ENCODE measurements around the gene OTULIN.

The OTULIN gene

DNA sequence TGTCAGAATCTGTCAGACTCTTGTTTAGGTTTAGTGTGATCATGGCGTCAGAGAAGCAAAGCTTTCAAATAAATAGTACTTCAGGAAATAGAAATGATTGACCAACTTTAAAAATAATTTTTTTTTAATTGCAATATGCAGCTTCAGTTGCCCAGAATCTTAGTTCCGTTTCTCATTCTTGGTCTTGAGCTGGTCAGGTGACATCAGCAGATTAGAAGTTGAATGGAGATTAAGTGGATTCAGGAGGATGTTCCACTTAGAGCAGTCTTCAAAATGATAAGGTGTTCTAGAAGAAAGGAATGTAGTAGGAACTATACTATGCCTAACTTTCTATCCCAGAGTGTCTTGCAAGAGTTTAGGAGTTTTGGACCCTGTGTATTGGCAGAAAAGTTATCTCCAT lies 30.6 kb downstream of the OTULIN start:
- H3K27ac ChIP-seq (ENCODE audit: insufficient read depth, low read depth, low read length, poor library complexity, severe bottlenecking): no peak overlapping the region
- peaks cover 25% of the 10 kb centered on the region for H3K36me3 ChIP-seq (ENCODE audit: control insufficient read depth, insufficient read depth, low read length)
- no peak overlapping the region for H3K4me3 ChIP-seq (ENCODE audit: insufficient read depth, low read depth, low read length)
- WGBS, 2 experiments: 87 to 97% methylated on average over 2 of the region's 2 CpGs
- H3K4me1 ChIP-seq (ENCODE audit: control insufficient read depth, insufficient read depth, low read length): no peaks in the 10 kb centered on the region
- no peaks in the 10 kb centered on the region for H3K9me3 ChIP-seq (ENCODE audit: control insufficient read depth, low read length)
- H3K27me3 ChIP-seq (ENCODE audit: control insufficient read depth, insufficient read depth, low read length, poor library complexity, severe bottlenecking): no peaks in the 10 kb centered on the region

DNA sequence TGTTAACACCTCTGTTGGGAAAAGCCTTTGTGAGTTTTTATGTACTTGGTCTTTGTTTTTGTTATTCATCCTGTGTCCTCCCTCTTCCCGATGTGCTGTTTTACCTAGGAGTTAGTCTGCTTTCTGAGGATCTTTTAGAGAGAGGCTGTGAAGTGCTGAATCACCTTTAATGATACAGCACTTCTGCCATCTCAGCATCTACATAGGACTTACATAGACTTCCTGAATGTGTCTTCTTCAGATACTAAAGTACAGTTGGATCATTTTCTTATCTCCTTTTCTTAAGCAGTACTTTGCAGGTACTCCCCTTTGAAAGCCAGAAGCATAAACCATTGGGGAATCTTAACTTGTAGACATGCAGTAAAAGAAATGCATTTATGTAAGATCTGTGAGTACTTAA lies 31.5 kb downstream of the OTULIN start:
- 52 to 63% methylated on average over 1 of the region's 1 CpG for WGBS, 2 experiments
- Histone ChIP-seq H3K9me3 (ENCODE audit: control insufficient read depth, low read length) (no peaks in the 10 kb centered on the region), H3K27ac (ENCODE audit: insufficient read depth, low read depth, low read length, poor library complexity, severe bottlenecking) (no peak overlapping the region), H3K4me1 (ENCODE audit: control insufficient read depth, insufficient read depth, low read length) (no peaks in the 10 kb centered on the region), H3K36me3 (ENCODE audit: control insufficient read depth, insufficient read depth, low read length) (peaks cover 21% of the 10 kb centered on the region), H3K27me3 (ENCODE audit: control insufficient read depth, insufficient read depth, low read length, poor library complexity, severe bottlenecking) (no peaks in the 10 kb centered on the region), H3K4me3 (ENCODE audit: insufficient read depth, low read depth, low read length) (no peak overlapping the region)

DNA sequence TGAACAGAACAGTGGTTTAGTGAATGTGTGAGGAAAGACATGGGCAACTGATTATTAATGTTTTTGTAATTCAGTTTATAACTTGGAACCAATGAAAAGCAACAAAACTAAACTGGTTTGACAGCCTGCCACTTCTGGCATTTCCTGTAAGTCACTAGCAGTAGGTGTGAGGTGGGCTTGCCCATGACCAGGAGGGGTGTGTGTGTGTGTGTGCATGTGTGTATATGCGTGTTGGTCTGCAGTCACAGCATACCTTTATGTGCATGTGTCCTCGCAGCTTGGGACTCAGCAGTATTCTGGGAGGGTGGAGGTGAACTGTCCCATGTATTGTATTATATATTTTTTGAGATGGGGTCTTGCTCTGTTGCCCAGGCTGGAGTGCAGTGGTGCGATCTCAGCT lies 32.3 kb downstream of the OTULIN start:
- 89 to 91% methylated on average over 3 of the region's 3 CpGs for WGBS, 2 experiments
- H3K4me1 ChIP-seq (ENCODE audit: control insufficient read depth, insufficient read depth, low read length): no peaks in the 10 kb centered on the region
- no peaks in the 10 kb centered on the region for H3K9me3 ChIP-seq (ENCODE audit: control insufficient read depth, low read length)
- H3K36me3 ChIP-seq (ENCODE audit: control insufficient read depth, insufficient read depth, low read length): peaks cover 17% of the 10 kb centered on the region
- no peak overlapping the region for H3K4me3 ChIP-seq (ENCODE audit: insufficient read depth, low read depth, low read length)
- no peaks in the 10 kb centered on the region for H3K27me3 ChIP-seq (ENCODE audit: control insufficient read depth, insufficient read depth, low read length, poor library complexity, severe bottlenecking)
- no peak overlapping the region for H3K27ac ChIP-seq (ENCODE audit: insufficient read depth, low read depth, low read length, poor library complexity, severe bottlenecking)

DNA sequence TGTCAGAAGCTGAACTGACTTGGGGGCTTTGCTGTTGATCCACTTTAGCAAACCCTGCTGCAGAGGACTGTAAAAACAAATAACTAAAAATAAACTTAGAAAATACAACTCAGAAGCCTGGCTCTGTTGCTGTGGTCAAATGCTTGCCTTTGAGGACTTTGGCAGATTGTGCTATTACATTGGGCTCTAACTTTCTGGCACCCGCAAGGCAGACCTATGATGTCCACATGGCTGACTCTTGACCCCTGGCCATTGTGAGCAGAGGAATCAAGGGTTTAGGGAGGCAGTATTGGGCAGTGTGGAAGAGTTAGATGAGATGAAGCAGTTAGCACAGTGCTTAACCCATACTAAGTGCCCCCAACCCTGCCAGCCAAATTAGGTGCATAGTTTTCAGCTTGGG lies 34.0 kb downstream of the OTULIN start:
- H3K9me3 ChIP-seq (ENCODE audit: control insufficient read depth, low read length): no peaks in the 10 kb centered on the region
- H3K27ac ChIP-seq (ENCODE audit: insufficient read depth, low read depth, low read length, poor library complexity, severe bottlenecking): no peak overlapping the region
- no peak overlapping the region for H3K4me3 ChIP-seq (ENCODE audit: insufficient read depth, low read depth, low read length)
- H3K4me1 ChIP-seq (ENCODE audit: control insufficient read depth, insufficient read depth, low read length): no peaks in the 10 kb centered on the region
- no peaks in the 10 kb centered on the region for H3K27me3 ChIP-seq (ENCODE audit: control insufficient read depth, insufficient read depth, low read length, poor library complexity, severe bottlenecking)
- WGBS, 2 experiments: 92 to 94% methylated on average over 1 of the region's 1 CpG
- peaks cover 8% of the 10 kb centered on the region for H3K36me3 ChIP-seq (ENCODE audit: control insufficient read depth, insufficient read depth, low read length)

DNA sequence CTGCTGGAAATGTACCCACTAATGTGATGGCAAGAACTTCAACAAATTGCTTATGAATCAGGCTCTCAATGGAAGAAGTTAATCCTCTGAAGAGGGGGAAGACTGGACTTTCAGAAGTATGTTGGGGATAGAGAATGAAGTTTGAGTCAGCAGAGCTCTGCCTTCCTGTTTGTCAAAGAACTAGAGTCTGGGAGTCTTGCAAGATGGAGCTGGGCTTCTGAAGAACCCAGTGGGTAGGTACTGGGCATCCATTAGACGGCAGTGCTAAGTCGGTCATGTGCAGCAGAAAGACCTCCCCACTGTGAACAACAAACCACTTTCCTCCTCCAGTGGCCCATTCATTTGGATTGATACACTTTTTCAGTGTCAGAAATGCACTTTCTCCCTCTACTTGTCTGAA lies 34.6 kb downstream of the OTULIN start:
- WGBS, 2 experiments: 92 to 97% methylated on average over 2 of the region's 2 CpGs
- Histone ChIP-seq H3K9me3 (ENCODE audit: control insufficient read depth, low read length) (no peaks in the 10 kb centered on the region), H3K36me3 (ENCODE audit: control insufficient read depth, insufficient read depth, low read length) (peaks cover 8% of the 10 kb centered on the region)

DNA sequence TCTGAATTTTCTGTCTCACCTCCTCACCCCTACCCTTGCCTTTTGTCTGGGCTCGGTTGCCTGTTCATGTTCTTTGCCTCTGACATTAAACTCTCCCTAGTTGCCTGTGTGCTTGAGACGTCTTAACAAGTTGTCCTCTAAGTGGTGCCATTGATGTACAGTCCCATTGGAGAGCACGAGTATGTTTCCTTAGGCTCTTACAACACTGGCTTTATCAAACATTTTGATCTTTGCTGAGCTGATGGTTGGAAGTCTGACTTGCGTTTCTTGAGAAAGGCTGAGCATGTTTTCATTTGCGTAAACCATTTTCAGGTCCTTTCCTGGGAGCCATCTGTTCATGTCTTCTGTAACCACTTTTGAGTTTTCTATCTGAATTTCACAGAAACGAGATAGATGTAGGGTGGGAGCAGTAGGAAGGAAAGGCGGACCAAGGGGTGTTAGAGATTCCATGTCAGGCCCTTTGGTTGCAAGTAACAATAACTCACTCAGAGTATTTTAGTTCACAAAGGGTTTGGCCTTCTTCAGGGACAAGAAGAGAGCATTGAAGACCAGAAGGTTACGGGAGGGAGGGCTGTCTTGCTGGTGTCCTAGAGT lies 35.4 kb downstream of the OTULIN start:
- no peaks in the 10 kb centered on the region for H3K9me3 ChIP-seq (ENCODE audit: control insufficient read depth, low read length)
- H3K36me3 ChIP-seq (ENCODE audit: control insufficient read depth, insufficient read depth, low read length): peaks cover 8% of the 10 kb centered on the region
- H3K4me3 ChIP-seq (ENCODE audit: insufficient read depth, low read depth, low read length): no peak overlapping the region
- H3K27ac ChIP-seq (ENCODE audit: insufficient read depth, low read depth, low read length, poor library complexity, severe bottlenecking): no peak overlapping the region
- H3K4me1 ChIP-seq (ENCODE audit: control insufficient read depth, insufficient read depth, low read length): no peaks in the 10 kb centered on the region
- 95 to 96% methylated on average over 8 of the region's 8 CpGs for WGBS, 2 experiments
- H3K27me3 ChIP-seq (ENCODE audit: control insufficient read depth, insufficient read depth, low read length, poor library complexity, severe bottlenecking): no peaks in the 10 kb centered on the region

More for the DNA sequence above, 34.6 kb downstream of the OTULIN start:
- no peak overlapping the region for H3K4me3 ChIP-seq (ENCODE audit: insufficient read depth, low read depth, low read length)
- H3K27ac ChIP-seq (ENCODE audit: insufficient read depth, low read depth, low read length, poor library complexity, severe bottlenecking): no peak overlapping the region
- no peaks in the 10 kb centered on the region for H3K27me3 ChIP-seq (ENCODE audit: control insufficient read depth, insufficient read depth, low read length, poor library complexity, severe bottlenecking)
- no peaks in the 10 kb centered on the region for H3K4me1 ChIP-seq (ENCODE audit: control insufficient read depth, insufficient read depth, low read length)

DNA sequence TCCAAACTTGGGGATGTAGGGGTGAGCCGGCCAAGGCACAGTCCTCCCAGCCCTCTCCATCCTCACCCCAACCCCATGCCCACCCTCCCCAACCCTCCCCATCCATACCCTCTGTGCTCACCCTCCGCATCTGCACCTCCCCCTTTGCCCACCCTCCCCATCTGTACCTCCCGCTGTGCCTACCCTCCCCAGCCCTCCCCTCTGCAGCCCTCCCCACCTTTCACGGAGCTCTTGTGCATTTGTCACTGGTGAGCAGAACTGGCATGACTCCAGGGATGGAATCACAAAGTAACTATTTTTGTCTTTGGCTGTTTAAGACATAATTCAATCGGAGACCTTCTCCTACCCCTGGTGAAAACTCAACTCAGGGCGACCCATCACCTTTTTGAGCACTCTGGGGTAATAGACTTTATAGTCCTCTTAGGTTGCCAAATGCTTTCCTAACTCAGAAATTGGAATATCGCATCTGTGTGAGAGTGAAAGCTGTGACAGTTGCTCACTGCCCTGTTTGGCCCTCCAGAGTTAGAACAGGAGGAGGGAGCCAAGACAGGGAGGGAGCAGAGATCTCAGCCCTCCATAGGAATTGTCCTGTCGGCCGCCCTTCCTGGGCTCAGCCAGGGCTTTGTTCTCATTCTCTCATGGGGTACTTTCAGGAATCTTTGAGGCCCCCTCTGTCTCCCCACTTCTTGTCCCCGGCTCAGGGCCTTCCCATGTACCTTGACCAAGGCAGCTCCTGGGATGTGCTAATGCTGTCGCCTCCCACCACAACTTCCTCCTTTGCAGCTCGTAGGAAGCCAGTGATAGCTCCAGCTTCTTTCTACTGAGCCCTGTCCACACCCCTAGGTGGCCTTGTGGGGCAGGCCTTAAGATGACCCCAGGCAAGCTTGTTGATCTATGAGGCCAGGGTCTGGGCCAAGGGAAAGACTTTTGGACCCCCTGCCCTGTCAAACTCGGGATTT lies 36.2 kb downstream of the OTULIN start:
- H3K36me3 ChIP-seq (ENCODE audit: control insufficient read depth, insufficient read depth, low read length): peaks cover 8% of the 10 kb centered on the region
- 88 to 89% methylated on average over 13 of the region's 13 CpGs for WGBS, 2 experiments

DNA sequence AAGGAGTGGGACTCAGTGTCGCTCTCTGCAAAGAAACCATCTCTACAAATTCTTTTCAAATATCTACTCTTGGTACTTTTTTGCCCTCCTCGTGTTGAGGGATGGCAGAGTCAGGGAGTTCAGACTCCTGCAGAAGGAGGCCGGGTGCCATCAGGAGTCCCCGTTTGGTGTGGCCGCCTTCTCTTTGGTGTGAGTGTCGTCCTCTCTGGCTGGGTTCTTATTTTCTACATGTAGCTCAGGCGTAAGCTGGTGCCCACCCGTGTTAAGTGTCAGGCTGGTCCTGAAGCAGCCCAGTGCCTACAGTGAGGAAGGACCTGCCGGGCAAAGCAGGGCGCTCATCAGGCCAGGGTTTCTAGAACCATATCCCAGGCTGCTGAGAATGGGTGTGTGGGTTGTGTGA lies 37.0 kb downstream of the OTULIN start:
- Histone ChIP-seq H3K27ac (ENCODE audit: insufficient read depth, low read depth, low read length, poor library complexity, severe bottlenecking) (no peak overlapping the region), H3K9me3 (ENCODE audit: control insufficient read depth, low read length) (no peaks in the 10 kb centered on the region), H3K36me3 (ENCODE audit: control insufficient read depth, insufficient read depth, low read length) (peaks cover 8% of the 10 kb centered on the region), H3K4me3 (ENCODE audit: insufficient read depth, low read depth, low read length) (no peak overlapping the region), H3K27me3 (ENCODE audit: control insufficient read depth, insufficient read depth, low read length, poor library complexity, severe bottlenecking) (no peaks in the 10 kb centered on the region), H3K4me1 (ENCODE audit: control insufficient read depth, insufficient read depth, low read length) (no peaks in the 10 kb centered on the region)
- 95 to 96% methylated on average over 10 of the region's 10 CpGs for WGBS, 2 experiments

More for the DNA sequence above, 36.2 kb downstream of the OTULIN start:
- no peaks in the 10 kb centered on the region for H3K9me3 ChIP-seq (ENCODE audit: control insufficient read depth, low read length)
- H3K27ac ChIP-seq (ENCODE audit: insufficient read depth, low read depth, low read length, poor library complexity, severe bottlenecking): no peak overlapping the region
- no peaks in the 10 kb centered on the region for H3K27me3 ChIP-seq (ENCODE audit: control insufficient read depth, insufficient read depth, low read length, poor library complexity, severe bottlenecking)
- H3K4me3 ChIP-seq (ENCODE audit: insufficient read depth, low read depth, low read length): no peak overlapping the region
- H3K4me1 ChIP-seq (ENCODE audit: control insufficient read depth, insufficient read depth, low read length): no peaks in the 10 kb centered on the region

DNA sequence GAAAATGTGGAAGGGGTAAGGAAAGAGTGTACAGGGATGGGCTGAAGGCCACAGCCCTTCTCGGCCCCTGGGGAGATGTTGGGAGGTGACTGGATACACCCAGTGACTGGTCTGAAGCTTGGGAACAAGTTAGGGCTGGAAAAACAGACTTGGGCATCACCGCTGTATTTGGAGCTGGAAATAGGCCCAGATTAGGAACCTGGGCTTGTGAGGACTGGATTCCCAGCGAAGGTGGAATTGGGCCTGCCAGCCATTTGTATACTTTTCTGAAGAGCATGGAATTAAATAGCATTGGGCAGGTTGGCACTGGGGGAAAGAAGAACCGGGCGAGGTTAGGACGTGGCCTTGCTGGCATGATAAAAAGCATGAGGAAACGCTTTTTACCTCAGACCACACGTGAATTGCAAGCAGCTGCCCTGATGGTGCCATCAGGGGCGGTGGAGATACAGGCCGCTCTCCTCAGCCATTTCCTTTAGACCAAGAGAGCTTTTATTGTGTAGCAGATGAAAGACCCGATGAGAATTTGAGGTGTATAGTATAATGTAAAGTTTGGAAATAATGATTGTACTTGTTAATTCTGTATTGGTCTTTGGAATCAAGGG lies 37.8 kb downstream of the OTULIN start:
- no peaks in the 10 kb centered on the region for H3K27me3 ChIP-seq (ENCODE audit: control insufficient read depth, insufficient read depth, low read length, poor library complexity, severe bottlenecking)
- no peaks in the 10 kb centered on the region for H3K4me1 ChIP-seq (ENCODE audit: control insufficient read depth, insufficient read depth, low read length)
- H3K27ac ChIP-seq (ENCODE audit: insufficient read depth, low read depth, low read length, poor library complexity, severe bottlenecking): no peak overlapping the region
- no peaks in the 10 kb centered on the region for H3K9me3 ChIP-seq (ENCODE audit: control insufficient read depth, low read length)
- H3K4me3 ChIP-seq (ENCODE audit: insufficient read depth, low read depth, low read length): no peak overlapping the region
- 96 to 97% methylated on average over 11 of the region's 11 CpGs for WGBS, 2 experiments
- H3K36me3 ChIP-seq (ENCODE audit: control insufficient read depth, insufficient read depth, low read length): peaks cover 8% of the 10 kb centered on the region

DNA sequence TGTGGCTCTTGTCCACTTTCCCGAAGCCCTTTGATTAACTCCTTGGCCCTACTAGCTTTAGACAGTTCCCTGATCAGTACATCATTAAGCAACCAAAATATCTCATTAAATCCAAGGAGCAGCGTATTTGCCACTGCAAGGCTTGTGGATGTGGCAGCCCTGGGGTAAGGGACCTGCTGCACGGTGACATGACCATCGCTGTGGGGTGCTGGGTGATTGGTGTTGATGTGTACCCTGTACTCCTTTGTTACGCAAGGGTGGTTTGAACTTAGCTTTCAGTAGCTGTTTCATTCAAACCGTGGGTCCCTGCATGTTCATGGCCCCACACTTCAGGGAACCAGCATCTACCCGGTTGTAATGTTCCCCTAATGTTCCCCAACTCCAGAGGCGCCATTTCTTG lies 41.0 kb downstream of the OTULIN start:
- WGBS, 2 experiments: 94 to 97% methylated on average over 8 of the region's 8 CpGs
- no peaks in the 10 kb centered on the region for H3K4me1 ChIP-seq (ENCODE audit: control insufficient read depth, insufficient read depth, low read length)
- no peaks in the 10 kb centered on the region for H3K9me3 ChIP-seq (ENCODE audit: control insufficient read depth, low read length)
- no peak overlapping the region for H3K4me3 ChIP-seq (ENCODE audit: insufficient read depth, low read depth, low read length)
- no peaks in the 10 kb centered on the region for H3K27me3 ChIP-seq (ENCODE audit: control insufficient read depth, insufficient read depth, low read length, poor library complexity, severe bottlenecking)
- no peak overlapping the region for H3K27ac ChIP-seq (ENCODE audit: insufficient read depth, low read depth, low read length, poor library complexity, severe bottlenecking)
- no peaks in the 10 kb centered on the region for H3K36me3 ChIP-seq (ENCODE audit: control insufficient read depth, insufficient read depth, low read length)

Data from ectodermal cell (in vitro differentiated cells).